Stimulated activated CD8-positive, alpha-beta memory T cell treated with anti-CD3 and anti-CD28 coated beads, Interleukin-12 subunit alpha, Interleukin-12 subunit beta, amount 100 ng/mL, for 4 hours (primary cell): ENCODE data around the gene KLHL42.
"Not testable (repeated sequence)": the region's sequence is repeated elsewhere in the genome, so short reads cannot be mapped to it uniquely, and the experiment has no call there.

ENCODE experiments used
- DNase-seq: peaks from one replicate; pipeline ENCODE4 v3.0.0-alpha.2; 2020; ENCODE audit warnings: low read depth

KLHL42 gene, protein sequence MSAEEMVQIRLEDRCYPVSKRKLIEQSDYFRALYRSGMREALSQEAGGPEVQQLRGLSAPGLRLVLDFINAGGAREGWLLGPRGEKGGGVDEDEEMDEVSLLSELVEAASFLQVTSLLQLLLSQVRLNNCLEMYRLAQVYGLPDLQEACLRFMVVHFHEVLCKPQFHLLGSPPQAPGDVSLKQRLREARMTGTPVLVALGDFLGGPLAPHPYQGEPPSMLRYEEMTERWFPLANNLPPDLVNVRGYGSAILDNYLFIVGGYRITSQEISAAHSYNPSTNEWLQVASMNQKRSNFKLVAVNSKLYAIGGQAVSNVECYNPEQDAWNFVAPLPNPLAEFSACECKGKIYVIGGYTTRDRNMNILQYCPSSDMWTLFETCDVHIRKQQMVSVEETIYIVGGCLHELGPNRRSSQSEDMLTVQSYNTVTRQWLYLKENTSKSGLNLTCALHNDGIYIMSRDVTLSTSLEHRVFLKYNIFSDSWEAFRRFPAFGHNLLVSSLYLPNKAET

DNA sequence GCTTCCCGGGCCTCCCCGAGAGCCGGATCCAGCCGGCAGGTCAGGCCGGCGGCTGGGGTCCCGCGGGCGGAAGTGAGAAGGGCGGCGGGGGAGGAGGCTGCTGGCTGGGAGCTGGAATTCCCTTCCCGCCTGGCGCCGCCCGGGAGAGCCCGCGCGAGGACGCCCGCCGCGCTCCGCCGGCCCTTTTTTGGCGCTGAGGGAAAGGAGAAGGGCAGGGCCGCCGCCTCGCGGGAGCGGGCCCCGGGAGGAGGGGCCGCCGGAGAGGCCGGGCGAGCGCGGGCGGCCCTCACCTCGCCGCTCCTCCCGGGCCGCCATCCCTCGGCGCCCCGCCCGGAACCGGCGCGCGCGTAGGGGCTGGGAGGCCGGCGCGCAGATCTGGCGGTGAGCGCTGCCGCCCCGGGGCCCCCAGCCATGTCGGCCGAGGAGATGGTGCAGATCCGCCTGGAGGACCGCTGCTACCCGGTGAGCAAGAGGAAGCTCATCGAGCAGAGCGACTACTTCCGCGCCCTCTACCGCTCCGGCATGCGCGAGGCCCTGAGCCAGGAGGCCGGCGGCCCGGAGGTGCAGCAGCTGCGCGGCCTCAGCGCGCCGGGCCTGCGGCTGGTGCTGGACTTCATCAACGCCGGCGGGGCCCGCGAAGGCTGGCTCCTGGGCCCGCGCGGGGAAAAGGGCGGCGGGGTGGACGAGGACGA lies at the start of gene KLHL42, which contains the start of gene MANSC4:
Gene KLHL42, plus strand, starts transcription at position 314 of the 692 bp plus-strand sequence. Its CDS starts 98 bp downstream, at position 412.
Gene MANSC4, minus strand, starts transcription at position 317 of the 692 bp plus-strand sequence. CDS start 8,960 bp downstream, outside the sequence.
- peak; percentile 41 for DNase-seq

DNA sequence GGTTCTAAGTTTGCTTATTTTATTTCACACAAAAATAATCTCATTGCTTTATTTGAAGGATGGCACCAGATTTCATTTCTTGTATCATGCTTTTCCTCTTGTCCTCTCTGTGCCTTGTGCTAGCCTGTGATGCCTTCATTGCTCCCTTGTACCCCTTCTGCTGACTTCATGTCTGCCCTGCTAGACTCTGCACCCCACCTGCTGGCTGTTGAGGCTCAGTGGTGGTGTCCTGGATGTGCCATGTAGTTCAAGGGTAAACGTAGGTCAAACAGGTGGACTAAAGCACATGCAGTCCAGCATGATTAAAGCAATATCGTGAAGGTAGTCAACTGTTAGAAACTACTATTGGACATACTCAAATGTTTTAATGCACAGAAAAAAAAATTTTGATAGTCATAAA lies 47.8 kb upstream of the KLHL42 start:
- no peak for DNase-seq

DNA sequence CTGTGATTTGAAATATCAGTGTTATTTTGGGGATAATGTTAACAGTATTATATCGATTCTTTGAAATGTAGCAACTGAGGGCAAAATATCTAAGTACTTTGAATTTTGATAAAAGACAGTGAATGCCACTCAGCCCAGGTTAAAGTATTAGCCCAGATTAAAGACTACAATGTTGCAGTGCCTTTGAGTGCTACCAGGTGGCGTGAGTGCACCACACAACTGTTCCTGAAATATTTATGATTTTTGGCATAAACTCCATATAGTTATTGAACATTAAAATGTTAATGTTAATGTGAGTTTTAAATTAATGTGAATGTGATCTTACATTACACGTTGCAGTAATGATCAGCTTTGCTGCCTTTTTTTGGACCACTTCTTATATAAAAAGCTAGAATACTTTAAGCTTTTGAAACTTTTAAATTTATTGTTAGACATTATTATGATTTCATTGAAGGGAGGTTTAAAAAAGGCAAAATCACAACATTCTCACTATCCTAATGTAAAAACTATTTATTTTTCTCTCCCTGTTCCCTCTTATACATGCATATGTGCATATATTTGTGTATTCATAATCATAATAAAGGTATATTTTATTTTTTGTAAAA lies 46.9 kb upstream of the KLHL42 start:
- no peak for DNase-seq

DNA sequence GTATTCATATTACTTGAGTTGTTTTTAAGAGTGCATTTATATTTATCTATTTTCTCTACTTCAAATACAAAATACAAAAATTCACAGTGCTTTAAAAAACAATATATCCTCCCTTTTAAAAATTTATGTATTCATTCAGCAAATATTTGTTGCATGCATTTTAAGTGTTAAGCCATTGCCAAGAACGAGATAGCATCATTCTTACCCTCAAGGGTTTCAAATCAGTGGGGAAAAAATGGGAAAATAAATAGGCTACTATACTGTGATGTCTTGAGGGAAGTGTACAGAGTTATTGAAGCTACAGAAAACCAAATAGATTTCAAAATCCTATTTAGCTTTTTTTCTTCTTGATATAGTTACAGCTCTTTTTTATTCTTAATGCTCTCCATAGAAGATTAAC lies 46.2 kb upstream of the KLHL42 start:
- no peak for DNase-seq

DNA sequence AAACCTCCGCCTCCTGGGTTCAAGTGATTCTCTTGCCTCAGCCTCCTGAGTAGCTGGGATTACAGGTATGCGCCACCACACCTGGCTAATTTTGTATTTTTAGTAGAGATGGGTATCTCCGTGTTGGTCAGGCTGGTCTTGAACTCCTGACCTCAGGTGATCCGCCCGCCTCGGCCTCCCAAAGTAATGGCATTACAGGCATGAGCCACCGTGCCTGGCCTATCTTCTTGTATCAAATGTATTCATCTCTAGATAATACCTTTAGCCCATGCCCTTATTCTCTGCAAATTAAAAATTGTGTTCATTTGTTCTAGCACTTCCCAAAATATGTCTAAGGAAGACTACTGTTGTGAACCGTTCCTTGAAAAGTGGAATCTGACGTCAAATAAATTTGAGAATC lies 45.7 kb upstream of the KLHL42 start:
- DNase-seq = not testable (repeated sequence)

DNA sequence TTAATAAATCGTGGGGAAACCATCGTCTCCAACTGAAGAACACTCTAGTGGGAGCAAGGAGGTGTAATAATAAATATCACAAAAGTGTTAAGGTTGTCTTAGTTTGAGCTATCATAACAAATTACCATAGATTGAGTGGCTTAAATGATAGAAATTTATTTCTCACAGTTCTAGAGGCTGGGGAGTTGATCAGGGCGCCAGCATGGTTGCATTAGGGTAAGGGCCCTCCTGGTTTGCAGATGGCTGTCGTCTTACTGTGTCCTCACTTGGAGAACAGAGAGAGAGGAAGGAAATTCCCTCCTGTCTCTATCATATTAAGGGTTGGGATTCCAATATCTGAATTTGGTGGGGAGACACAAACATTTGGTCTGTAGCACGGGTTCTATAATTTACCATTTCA lies 36.4 kb upstream of the KLHL42 start:
- no peak for DNase-seq

DNA sequence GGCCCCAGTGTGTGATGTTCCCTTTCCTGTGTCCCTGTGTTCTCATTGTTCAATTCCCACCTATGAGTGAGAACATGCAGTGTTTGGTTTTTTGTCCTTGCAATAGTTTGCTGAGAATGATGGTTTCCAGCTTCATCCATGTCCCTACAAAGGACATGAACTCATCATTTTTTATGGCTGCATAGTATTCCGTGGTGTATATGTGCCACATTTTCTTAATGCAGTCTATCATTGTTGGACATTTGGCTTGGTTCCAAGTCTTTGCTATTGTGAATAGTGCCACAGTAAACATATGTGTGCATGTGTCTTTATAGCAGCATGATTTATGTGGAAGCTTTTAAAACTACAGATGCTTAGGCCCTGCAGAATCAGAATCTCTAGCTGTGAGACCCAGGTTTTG lies 34.3 kb upstream of the KLHL42 start:
- DNase-seq = not testable (repeated sequence)

DNA sequence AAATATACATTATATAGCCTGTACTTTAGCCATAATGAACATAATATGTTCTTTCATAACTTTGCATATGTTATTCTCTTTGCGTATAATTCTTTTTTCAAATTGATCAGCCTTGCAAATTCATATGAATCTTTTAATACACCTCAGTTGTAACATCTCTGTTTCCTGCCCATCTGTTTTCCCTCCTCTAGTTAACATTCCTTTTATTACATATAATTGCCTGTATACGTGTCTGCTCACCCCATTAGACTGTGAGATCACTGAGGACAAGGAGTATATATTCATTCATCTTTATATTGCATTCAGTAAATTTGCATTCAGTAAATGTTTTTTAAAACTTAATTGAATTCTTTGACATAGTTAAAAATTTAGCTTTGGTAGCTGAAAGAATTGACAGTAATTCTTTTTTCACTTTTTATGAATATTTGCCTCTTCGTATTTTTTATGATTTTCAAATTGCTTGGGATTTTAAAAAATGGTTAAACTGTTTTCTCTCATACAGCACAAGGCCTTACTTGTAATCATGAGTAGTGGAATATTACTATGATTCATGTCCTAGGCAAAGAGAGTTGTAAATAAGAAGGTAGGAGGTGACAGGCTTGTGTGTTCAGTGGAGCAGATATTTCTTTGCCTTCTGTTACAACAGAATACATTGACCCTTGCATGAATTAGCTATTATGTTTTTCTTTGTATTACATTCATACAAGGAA lies 32.8 kb upstream of the KLHL42 start:
- DNase-seq = no peak

DNA sequence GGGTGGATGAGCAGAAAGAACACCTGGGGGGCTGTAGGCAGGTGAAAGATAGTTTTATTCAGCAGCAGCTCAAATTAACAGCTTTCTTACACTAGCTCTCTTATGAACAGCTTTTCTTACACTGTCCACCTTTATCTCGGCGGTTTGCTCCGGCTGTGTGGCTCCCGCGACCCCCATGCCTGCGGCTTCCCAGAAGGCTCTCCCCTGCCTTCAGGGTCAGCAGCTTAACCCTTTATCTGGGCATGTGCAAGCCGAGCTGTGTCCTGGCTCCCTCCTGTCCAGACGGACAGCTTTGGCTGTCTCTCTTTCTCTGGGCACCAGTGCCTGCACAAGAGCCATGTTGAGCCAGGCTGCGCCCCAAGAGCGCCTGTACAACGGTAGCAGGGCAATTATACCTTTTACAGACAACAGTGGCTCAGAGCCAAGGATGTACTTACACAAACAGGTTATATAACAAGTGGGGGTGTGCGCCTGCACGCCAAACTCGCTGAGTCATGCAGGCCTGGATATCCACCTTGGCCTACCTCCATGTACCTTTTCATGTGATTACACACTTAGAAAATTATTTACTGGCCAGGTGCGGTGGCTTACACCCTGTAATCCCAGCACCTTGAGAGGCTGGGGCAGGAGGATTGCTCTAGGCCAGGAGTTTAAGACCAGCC lies 28.5 kb upstream of the KLHL42 start:
- no peak for DNase-seq

DNA sequence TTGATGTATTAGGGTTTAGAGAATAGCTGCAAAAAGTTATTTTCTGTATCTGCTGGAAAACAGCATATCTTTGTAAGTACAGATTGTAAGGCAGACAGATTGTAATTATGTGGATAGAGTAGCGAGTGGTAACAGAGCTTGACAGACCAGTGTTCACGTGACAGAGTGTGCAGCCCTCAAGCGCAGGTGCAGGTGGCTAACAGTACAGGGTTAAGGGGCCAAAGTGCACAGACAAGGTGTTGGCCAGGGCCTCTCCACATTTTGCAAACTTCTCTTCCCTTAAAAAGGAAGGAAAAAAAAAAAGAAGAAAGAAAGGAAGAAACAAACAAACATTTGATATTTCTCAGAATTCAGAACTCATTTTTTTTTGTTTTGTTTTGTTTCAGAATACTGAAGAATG lies 25.2 kb upstream of the KLHL42 start:
- DNase-seq = no peak

DNA sequence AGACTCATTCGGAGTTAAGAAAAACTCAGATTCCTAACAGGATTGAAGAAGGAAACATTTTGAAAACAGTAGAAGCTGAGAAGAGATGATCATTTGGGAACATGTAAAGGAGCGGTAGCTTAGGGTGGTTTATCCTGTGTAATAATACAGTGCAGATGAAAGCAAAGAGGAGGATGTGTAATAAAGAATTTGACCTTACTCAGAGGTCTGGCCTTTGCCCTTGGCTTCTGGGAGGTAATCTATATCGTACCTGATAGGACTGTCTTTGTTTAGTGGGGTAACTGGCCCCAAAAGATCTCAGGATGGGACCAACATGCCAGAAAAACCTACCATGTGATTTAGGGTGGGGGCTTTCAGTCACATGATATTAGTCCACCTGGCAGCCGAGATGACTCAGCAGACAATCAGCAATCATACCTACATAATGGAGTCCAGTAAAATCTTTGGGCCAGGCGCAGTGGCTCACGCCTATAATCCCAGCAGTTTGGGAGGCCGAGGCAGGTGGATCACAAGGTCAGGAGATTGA lies 23.3 kb upstream of the KLHL42 start:
- DNase-seq = no peak

DNA sequence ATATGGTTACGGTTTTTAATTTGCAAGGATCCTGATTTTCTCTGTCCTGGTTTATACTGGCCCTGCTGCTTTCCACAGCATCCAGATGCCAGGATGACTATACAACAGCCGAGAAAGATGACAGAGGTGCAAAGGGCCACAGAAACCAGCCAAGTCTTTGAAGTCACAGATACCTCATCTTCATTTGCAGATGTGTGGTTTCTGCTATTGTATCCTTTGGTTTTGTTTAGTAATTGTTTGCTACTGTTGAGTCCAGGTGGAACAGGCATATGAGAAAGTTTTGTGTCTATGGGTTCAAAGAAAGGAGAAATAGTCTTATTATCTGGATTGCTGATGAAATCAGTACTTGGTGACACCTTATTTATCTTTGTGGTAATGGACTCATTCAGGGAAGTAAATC lies 17.3 kb upstream of the KLHL42 start:
- no peak for DNase-seq

DNA sequence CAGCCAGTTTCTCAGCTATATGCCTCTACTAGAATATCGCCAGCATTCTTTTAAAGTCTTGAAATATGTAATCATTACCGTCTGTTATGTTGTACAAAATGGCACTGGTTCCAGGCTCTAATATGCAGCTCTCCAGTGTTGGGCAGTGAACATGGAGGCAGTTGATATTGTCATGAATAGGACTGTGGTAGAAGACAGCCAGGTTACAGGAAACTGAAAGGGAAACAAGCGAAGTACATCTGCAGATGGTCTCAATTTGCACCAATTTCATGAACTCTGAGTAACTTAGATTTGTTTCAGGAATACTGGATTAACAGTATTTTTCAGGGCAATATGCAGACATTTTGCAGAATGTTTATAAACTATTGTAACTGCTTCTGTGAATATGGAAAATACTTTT lies 13.4 kb upstream of the KLHL42 start:
- no peak for DNase-seq

DNA sequence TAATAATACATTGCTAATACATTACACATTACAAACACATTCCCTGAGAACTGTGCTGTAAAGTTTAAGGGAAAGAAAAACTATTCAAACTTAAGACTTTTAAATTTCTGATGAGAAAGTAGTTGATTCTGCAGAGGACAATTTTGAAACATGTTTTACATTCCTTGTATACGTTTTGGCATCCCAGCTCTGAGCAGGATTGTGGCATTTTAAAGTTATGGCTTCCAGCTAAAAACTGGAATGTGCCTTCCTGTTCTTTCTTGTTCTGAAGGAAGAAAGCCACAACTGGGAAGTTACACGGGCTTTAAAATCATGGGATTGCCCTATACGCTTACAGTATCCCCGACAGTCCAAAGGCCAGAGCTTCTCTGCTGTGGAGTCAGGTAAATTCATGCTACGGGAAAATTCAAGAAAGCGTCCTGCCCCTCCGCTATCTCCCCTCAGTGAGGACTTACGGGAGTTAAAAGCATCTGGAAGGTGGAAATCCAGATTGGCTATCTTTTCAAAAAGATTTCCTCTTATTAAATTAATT lies 10.8 kb upstream of the KLHL42 start:
- no peak for DNase-seq

DNA sequence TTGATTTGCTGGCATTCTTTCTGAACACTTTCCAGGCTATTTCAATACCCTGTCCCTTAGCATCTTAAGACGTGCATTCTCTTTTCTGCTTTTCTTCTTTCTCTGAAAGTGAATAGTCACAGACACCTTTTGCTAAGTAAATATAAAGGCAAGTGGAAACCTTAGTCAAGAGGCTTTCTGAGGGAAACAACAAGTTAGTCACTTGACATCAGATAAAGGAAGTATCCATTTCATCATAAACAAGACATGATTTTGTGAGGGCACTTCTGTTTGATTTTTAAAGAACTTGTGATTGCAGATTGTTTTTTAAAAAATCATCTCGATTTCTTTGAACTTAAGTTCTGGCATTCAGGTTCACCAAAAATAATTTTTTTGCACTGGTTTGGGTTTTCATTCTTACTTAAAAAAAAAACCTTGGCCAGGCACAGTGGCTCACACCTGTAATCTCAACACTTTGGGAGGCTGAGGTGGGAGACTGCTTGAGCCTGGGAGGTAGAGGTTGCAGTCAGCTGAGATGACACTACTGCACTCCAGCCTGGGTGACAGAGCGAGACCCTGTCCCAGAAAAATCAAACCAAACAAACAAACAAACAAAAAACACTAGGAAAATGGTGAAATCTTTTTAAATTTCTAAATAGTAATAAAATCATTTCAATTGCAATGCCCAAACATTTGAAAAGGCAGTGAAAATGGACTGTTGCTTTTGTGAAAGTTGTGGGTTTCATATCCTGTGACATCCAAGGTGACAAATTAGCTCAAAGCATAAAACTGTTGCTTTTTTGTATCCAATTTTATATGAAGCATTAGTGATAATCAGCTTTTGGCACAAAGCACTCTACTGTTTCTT lies 8.3 kb upstream of the KLHL42 start:
- DNase-seq = no peak

DNA sequence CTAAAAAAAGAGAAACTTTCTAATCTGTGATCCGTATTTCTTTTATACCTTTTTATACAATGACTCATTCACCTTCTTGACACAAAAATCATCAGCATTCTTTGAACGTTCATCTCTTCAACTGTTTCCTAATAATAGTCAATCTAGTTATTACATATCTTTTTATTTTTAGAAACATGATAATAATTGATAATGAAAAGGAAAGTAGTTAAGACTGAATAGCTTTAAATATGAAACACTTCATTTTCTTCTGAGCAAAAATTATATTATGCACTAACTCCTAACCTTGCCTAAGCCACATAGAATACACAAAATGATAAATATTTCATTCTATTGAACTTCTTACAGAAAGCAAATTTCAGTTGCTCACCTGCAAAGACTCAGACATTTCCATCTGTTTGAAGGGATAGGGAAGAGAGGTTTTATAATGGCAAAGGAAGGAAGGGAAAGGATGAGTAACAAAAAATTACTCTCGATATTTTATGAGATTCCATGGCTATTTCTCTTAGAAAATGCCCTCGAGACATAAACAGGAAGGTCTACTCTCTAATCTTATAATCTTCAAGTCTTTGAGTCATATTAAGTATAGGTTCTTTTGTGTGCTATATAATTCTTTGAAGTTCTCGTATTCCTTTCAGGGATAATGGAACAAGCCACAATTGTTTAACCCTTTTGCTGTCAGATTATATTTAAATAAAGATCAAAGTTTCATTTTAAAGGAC lies 7.5 kb upstream of the KLHL42 start:
- no peak for DNase-seq

DNA sequence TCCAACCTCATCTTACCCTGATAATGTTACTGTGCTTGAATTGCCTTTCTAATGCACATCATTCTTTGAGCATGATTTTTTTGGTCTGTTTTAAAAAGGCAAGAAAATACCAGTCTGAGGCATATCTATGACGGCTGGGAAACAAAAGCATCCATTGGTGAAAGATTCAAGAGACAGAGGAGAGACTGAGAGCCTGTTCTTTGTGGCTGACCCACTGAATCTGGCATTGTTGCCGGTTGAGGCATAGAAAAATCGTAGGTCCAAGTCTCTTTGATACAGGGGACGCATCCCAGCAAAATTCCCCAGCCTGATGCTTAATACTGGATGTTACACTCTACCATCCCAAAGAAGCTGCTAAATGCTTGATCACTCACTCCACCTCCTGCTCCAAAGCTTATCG lies 2.9 kb upstream of the KLHL42 start:
- DNase-seq = no peak

DNA sequence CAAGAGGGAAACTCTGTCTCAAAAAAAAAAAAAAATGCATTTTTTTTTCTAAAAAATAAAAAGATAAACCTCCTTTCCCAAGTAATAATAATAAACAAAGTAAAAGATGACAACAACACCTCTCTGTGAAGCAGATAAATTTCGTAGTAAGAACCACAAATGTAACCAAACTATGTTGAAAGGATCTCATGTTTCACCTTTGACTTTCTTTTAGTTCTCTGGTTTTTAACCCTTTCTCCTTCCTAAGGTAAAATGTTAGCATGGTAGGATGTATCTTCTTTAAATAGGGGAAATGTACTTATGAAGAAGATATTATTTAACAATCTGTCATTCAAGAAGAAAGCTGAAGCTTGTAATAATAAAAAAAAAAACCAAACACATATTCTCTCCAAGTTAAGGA lies 1.8 kb upstream of the KLHL42 start:
- no peak for DNase-seq

DNA sequence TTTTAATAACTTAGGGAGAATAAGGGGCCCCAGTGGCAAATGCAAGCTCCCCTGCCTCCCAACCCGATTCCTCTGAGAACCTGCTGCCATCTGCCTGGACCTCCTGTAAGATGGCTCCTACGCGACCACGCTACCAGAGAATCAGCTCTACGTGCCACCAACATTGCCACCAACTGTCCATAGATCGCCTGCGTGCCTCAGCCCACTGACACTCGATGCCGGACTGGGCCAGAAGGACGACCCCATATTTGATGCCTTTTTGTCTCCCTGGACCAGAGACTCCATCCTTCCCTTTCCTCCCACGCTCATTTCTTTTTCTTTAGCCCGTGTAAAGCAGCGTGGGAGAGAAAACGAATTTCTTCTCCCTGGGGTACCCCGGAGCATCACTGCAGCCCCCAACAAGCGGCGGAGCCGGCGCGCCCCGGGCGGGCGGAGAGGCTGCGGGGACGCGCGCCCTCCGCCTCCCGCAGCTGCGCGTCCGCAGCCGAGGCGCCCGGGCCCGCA lies 565 bp upstream of the KLHL42 start:
- no peak for DNase-seq
